Loucy (cell line): Measurements from ENCODE around the gene UBAC2.
A peak's percentile ranks its signal among the peaks of the same experiment; 100 is the strongest.

ENCODE experiments used
- CTCF ChIP-seq: fragments of 200-600 bp; sonication (generic); conservative IDR thresholded peaks from 2 replicates; pipeline ENCODE4 v1.5.1; 2014; ENCODE audit warnings: mild to moderate bottlenecking, antibody characterized with exemption, low read length
- EZH2phosphoT487 ChIP-seq: fragments of 200-600 bp; IDR thresholded peaks from 2 replicates; pipeline ENCODE4 v1.6.1; 2018; ENCODE audit warnings: antibody characterized with exemption, mild to moderate bottlenecking, moderate library complexity, borderline replicate concordance

DNA sequence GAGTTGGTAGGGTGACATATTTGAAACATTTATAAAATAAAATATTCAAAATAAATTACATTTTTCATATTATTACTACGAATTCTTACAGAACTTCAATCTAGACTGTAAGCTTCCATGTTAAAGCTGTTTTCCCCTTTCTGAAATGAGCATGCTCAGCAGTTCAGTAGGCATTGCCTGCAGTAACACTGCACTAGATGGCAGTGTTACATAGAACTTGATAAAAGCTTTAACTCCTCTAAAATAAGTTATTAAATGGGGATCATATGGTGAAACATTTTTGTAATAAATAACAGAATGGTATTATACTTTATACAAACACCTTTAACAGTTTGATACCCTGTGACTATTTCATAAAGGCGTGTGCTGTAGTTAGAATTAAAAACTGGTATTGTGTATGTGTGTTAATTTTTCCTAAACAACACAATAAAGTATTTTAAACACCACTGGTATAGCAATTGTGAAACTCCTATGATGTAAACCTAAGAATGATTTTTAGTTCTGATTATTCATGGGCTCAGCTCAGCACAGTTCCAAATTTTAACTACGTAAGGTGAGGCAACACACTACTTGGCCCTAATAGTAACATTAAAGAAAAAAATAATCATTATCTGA is 69.1 kb downstream of the UBAC2 start:
- TF ChIP-seq CTCF, result peak; percentile 86
- TF ChIP-seq EZH2phosphoT487, result no peak
